Parathyroid adenoma (tissue), 2 donors: ENCODE data around the gene PGAP1.

Source experiments
- H2AFZ ChIP-seq: fragments of 300-600 bp; sonication (generic); one replicate; pipeline ENCODE4 v1.7.0; 2017; ENCODE audit warnings: antibody characterized with exemption, mild to moderate bottlenecking
- H3K27ac ChIP-seq: fragments of 300-600 bp; sonication (generic); one replicate; pipeline ENCODE4 v1.7.0; 2017
- H3K27me3 ChIP-seq: fragments of 300-600 bp; sonication (generic); one replicate; pipeline ENCODE4 v1.7.0; 2017; ENCODE audit warnings: low read length; ENCODE audit not compliant: control insufficient read depth, insufficient read depth
- H3K36me3 ChIP-seq: fragments of 300-600 bp; sonication (generic); one replicate; pipeline ENCODE4 v1.7.0; 2017; ENCODE audit warnings: low read length; ENCODE audit not compliant: control insufficient read depth, insufficient read depth
- H3K4me1 ChIP-seq: fragments of 300-600 bp; sonication (generic); one replicate; pipeline ENCODE4 v1.7.0; 2017; ENCODE audit warnings: control low read depth
- H3K4me2 ChIP-seq: fragments of 300-600 bp; sonication (generic); one replicate; pipeline ENCODE4 v1.7.0; 2017; ENCODE audit warnings: low read length
- H3K4me3 ChIP-seq: fragments of 300-600 bp; sonication (generic); one replicate; pipeline ENCODE4 v1.7.0; 2017; ENCODE audit warnings: low read depth, low read length
- H3K79me2 ChIP-seq: fragments of 300-600 bp; sonication (generic); one replicate; pipeline ENCODE4 v1.7.0; 2017; ENCODE audit warnings: control low read depth
- H3K9ac ChIP-seq: fragments of 300-600 bp; sonication (generic); one replicate; pipeline ENCODE4 v1.7.0; 2017; ENCODE audit warnings: mild to moderate bottlenecking
- H3K9me3 ChIP-seq: fragments of 300-600 bp; sonication (generic); one replicate; pipeline ENCODE4 v1.7.0; 2017; ENCODE audit warnings: low read length; ENCODE audit not compliant: control insufficient read depth
- TF ChIP-seq, protein P1 (sequence below): fragments of 300-600 bp; sonication (generic); IDR thresholded peaks from one replicate; pipeline ENCODE4 v1.7.0; 2017; ENCODE audit warnings: antibody characterized with exemption, mild to moderate bottlenecking
- donor health status: primary hyperparathyroidism.

The PGAP1 gene

DNA sequence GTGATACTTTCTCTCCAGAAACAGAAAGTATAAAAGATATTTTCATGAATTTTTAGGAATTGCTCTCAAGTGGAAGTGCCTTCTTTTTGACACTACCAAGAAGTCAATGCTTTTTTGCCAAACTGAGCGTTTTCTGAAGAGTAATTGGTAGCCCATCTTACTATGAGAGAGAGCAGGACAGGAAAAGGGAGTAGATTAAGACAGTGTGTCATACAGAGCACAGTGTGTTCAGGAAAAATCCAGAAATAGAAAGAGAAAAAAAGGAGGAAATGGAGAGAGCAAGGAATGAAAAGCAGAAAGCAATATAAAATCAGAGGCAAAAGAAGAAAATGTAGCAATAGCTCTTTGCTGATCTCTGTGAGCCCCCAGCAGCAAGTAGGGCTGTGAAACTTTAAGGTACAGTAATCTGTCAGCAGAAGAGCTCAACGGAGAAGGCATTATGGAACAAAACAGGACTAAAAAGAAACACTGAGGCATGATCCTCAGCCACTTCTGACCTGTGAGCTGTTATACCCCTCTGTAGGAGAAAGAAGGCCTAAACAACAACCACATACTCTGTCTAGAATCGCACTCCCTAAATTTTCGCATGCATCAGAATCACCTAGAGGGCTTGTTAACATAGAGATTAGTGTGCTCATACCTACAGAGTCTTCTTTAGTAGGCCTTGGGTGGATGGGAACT, 15.0 kb upstream of the PGAP1 start:
- Histone ChIP-seq H3K36me3 (no peaks in the 10 kb centered on the region), H2AFZ (peak overlapping the region; percentile 26), H3K79me2 (no peaks in the 10 kb centered on the region), H3K4me3 (no peak overlapping the region), H3K4me2 (no peak overlapping the region), H3K27me3 (no peaks in the 10 kb centered on the region), H3K9ac (no peak overlapping the region), H3K9me3 (no peaks in the 10 kb centered on the region), H3K4me1 (no peaks in the 10 kb centered on the region), H3K27ac (no peak overlapping the region)
- TF ChIP-seq, protein P1, sequence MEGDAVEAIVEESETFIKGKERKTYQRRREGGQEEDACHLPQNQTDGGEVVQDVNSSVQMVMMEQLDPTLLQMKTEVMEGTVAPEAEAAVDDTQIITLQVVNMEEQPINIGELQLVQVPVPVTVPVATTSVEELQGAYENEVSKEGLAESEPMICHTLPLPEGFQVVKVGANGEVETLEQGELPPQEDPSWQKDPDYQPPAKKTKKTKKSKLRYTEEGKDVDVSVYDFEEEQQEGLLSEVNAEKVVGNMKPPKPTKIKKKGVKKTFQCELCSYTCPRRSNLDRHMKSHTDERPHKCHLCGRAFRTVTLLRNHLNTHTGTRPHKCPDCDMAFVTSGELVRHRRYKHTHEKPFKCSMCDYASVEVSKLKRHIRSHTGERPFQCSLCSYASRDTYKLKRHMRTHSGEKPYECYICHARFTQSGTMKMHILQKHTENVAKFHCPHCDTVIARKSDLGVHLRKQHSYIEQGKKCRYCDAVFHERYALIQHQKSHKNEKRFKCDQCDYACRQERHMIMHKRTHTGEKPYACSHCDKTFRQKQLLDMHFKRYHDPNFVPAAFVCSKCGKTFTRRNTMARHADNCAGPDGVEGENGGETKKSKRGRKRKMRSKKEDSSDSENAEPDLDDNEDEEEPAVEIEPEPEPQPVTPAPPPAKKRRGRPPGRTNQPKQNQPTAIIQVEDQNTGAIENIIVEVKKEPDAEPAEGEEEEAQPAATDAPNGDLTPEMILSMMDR, result no peak

DNA sequence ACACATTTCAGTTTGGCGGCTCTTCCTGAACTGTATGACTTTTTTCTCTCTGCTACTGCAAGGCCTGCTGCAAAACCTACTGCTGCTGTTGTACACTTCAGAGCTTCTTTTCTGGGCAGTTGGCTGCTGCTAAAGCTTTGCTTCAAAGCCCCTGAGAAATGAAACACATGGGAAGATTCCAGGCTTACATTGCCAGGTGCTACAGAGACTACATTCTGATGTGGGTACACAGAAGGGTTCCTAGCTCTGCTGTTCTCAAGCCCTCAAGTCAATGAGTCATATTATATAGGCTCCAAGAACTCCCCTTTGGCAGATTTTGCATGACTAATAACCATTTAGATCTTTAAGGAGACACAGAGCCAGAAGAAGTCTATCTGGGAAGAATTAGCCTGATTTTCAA, 12.9 kb upstream of the PGAP1 start:
- no peak overlapping the region for H2AFZ ChIP-seq
- H3K4me1 ChIP-seq, result no peaks in the 10 kb centered on the region
- no peak overlapping the region for H3K4me3 ChIP-seq
- TF ChIP-seq, protein P1, result no peak
- H3K79me2 ChIP-seq, result no peaks in the 10 kb centered on the region
- H3K9ac ChIP-seq, result no peak overlapping the region
- H3K36me3 ChIP-seq, result no peaks in the 10 kb centered on the region
- no peak overlapping the region for H3K4me2 ChIP-seq
- no peak overlapping the region for H3K27ac ChIP-seq
- no peaks in the 10 kb centered on the region for H3K9me3 ChIP-seq
- H3K27me3 ChIP-seq, result no peaks in the 10 kb centered on the region

DNA sequence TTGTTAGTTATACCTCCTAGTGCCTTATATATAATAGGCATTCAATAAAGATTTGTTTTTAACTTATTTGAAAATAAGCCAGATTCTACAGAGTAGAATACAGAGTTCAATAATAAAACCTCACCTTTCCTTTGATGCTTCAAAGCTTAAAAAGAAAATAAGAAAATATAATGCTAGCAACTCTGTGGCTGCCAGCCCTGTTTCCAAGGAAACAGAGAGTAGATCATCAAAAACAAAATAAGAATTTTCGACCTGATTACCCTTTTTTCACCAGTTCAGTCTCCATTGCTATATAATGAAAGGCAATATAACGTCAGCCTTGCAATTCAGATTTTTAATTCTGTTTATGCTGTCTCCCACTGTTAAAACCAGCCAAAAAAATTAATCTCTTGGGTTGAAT, 8.9 kb upstream of the PGAP1 start:
- Histone ChIP-seq H2AFZ (no peak overlapping the region), H3K4me1 (no peaks in the 10 kb centered on the region), H3K79me2 (no peaks in the 10 kb centered on the region), H3K27ac (no peak overlapping the region), H3K9me3 (no peaks in the 10 kb centered on the region), H3K4me3 (no peak overlapping the region), H3K9ac (no peak overlapping the region), H3K36me3 (no peaks in the 10 kb centered on the region), H3K4me2 (no peak overlapping the region), H3K27me3 (no peaks in the 10 kb centered on the region)
- TF ChIP-seq, protein P1, result no peak

DNA sequence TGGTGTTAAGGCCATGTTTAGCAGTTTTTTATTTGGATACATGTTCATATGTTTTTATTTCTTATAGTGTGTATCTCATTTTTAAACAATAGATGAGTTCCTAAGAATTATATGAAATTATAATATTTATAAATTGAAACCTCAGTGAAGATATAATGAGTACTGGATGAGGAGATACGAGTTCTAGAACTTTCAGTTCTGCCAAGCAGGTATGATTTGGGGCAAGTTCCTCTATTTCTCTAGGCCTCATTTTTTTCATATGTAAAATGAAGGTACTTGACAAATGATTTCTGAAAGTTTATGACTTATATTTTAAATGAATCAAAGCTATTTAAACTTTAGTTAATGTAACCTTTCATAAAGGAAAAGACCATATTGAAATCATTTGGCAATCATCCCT, 8.2 kb upstream of the PGAP1 start:
- Histone ChIP-seq H3K9me3 (no peaks in the 10 kb centered on the region), H3K4me1 (no peaks in the 10 kb centered on the region), H3K9ac (no peak overlapping the region), H3K27me3 (no peaks in the 10 kb centered on the region), H3K36me3 (no peaks in the 10 kb centered on the region), H2AFZ (no peak overlapping the region), H3K79me2 (no peaks in the 10 kb centered on the region), H3K4me2 (no peak overlapping the region), H3K27ac (no peak overlapping the region), H3K4me3 (no peak overlapping the region)
- TF ChIP-seq, protein P1, result no peak

DNA sequence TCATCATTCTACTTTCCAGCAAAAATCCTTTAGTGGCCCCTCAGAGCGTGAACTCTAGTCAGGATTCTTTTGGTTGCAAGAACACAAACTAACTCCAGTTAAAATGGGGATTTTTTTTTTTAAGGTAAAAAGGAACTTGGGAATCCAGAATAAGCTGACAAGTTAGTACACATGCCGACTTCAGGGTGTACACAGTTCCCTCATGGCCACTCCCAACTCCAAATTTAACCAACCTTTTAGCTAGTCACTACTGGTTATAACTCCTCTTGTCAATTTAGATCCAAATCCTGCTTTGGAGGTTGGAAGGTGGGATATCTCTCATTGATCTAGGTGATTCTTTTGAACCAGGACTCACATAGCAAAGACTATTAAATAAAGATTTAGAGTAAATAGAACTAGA, 5.0 kb upstream of the PGAP1 start:
- no peak overlapping the region for H3K9ac ChIP-seq
- TF ChIP-seq, protein P1, result no peak
- H3K36me3 ChIP-seq, result no peaks in the 10 kb centered on the region
- no peaks in the 10 kb centered on the region for H3K79me2 ChIP-seq
- H3K9me3 ChIP-seq, result no peaks in the 10 kb centered on the region
- H3K27ac ChIP-seq, result no peak overlapping the region
- no peak overlapping the region for H2AFZ ChIP-seq
- peaks cover 3% of the 10 kb centered on the region for H3K4me1 ChIP-seq
- no peak overlapping the region for H3K4me3 ChIP-seq
- no peaks in the 10 kb centered on the region for H3K27me3 ChIP-seq
- no peak overlapping the region for H3K4me2 ChIP-seq
